Muscle of leg (tissue), 11 donors: Measurements from ENCODE around the gene CXCL14. TPM values are rescaled to one million over a fixed set of nuclear protein-coding genes. Genes with fewer than 3 reads are reported as not detected.
A peak's percentile ranks its signal among the peaks of the same experiment; 100 is the strongest.

Source experiments
- DNase-seq: peaks from one replicate; pipeline ENCODE4 v3.0.0; 2013
- H3K27ac ChIP-seq: one replicate; pipeline ENCODE4 v1.5.1; 2013; ENCODE audit warnings: mild to moderate bottlenecking, low read length, control low read depth
- H3K27me3 ChIP-seq: one replicate; pipeline ENCODE4 v1.6.1; 2013; ENCODE audit warnings: low read length; ENCODE audit not compliant: control insufficient read depth, insufficient read depth
- H3K36me3 ChIP-seq: one replicate; pipeline ENCODE4 v1.6.1; 2013; ENCODE audit warnings: low read length; ENCODE audit not compliant: control insufficient read depth, insufficient read depth
- H3K4me1 ChIP-seq: one replicate; pipeline ENCODE4 v1.6.1; 2013; ENCODE audit warnings: low read length; ENCODE audit not compliant: control insufficient read depth, insufficient read depth
- H3K4me3 ChIP-seq: one replicate; pipeline ENCODE4 v1.5.1; 2013; ENCODE audit warnings: low read length, control low read depth
- H3K9me3 ChIP-seq: replicated peaks from 2 replicates; pipeline ENCODE4 v1.6.1; 2013; ENCODE audit warnings: low read depth, low read length; ENCODE audit not compliant: control insufficient read depth
- WGBS: methylation state at CpG from one replicate; pipeline ENCODE4 v1.1.5; 2013; ENCODE audit warnings: missing lambda C conversion rate; ENCODE audit not compliant: insufficient coverage; 5-methylcytosine and 5-hydroxymethylcytosine counted together
- polyA plus RNA-seq, 8 donors: library from polyadenylated mRNA; unstranded; fragments of 120-200 nt; gene quantifications; one replicate each; pipeline versions ENCODE4 v1.2.1 to v1.2.3, GENCODE V29; 2013; ENCODE audit warnings: inconsistent platforms in 1 of 8, low replicate concordance in 1 of 8; ENCODE audit not compliant: insufficient read length in 8 of 8, insufficient read depth in 1 of 8
- total RNA-seq: library from RNA; stranded (reverse); fragments of 120-200 nt; gene quantifications from one replicate; pipeline ENCODE4 v1.2.4, GENCODE V29; 2013

The CXCL14 gene
- total and polyA plus RNA-seq, 9 donors: 21.3 to 155 (median 31.1) TPM

DNA sequence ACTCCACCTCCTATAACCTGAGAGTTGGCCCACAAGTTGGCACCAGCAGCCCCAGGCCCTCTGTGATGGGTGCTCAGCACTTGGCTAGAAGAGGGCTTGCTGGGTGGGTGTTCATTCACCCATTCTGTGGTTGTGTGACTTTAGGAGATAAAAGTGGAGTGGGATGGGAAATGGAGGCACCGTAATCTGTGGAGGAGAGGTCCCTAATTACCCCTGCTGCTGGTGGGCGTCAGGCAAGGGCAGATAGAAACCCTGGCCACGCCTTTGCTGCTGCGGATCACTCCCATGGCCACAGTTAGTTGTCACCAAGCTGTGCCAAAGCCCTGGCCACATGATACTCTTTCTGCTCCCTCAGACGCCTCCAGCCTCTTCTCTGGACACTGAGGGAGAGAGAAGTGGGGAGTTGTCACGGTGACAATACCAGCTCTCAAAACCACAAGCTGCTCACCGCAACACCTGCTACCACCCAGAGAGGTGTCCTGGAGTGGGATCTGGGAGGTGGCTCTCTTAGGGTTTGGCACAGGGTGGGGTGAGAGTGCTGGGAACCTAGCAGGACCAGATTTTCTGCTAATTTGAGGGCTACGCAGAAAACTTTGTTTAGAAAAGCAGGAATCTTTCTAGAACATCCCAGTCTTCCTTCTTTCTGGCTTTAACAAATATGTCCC, 31.1 kb downstream of the CXCL14 start:
- H3K4me3 ChIP-seq: no peak overlapping the region
- H3K4me1 ChIP-seq: peaks cover 17% of the 10 kb centered on the region
- no peaks in the 10 kb centered on the region for H3K9me3 ChIP-seq
- 78% methylated on average over 4 of the region's 8 CpGs for WGBS
- peaks cover 88% of the 10 kb centered on the region for H3K27me3 ChIP-seq
- no peaks in the 10 kb centered on the region for H3K36me3 ChIP-seq
- no peak for DNase-seq
- H3K27ac ChIP-seq: no peak overlapping the region

- no CpG with 5 or more reads among the region's 4 CpGs for WGBS
- no peaks in the 10 kb centered on the region for H3K9me3 ChIP-seq
- DNase-seq: no peak
- no peaks in the 10 kb centered on the region for H3K36me3 ChIP-seq
- H3K4me1 ChIP-seq: peaks cover 17% of the 10 kb centered on the region
- H3K4me3 ChIP-seq: no peak overlapping the region
- H3K27ac ChIP-seq: no peak overlapping the region
- H3K27me3 ChIP-seq: peaks cover 92% of the 10 kb centered on the region
Measured at GRCh38 chr5:135546912-135547311, 31.9 kb downstream of the CXCL14 start.

GRCh38 chr5:135546101-135546500, 32.7 kb downstream of the CXCL14 start:
- Histone ChIP-seq H3K4me3 (no peak overlapping the region), H3K9me3 (no peaks in the 10 kb centered on the region), H3K36me3 (no peaks in the 10 kb centered on the region), H3K4me1 (peaks cover 17% of the 10 kb centered on the region), H3K27me3 (peaks cover 94% of the 10 kb centered on the region), H3K27ac (no peak overlapping the region)
- DNase-seq: no peak
- WGBS: 80% methylated on average over 4 of the region's 12 CpGs

- H3K27ac ChIP-seq: no peak overlapping the region
- DNase-seq: no peak
- peaks cover 93% of the 10 kb centered on the region for H3K27me3 ChIP-seq
- no peaks in the 10 kb centered on the region for H3K9me3 ChIP-seq
- 58% methylated on average over 16 of the region's 17 CpGs for whole genome bisulfite sequencing
- no peak overlapping the region for H3K4me3 ChIP-seq
- H3K4me1 ChIP-seq: peaks cover 17% of the 10 kb centered on the region
- no peaks in the 10 kb centered on the region for H3K36me3 ChIP-seq
Measured at GRCh38 chr5:135545099-135545498, 33.7 kb downstream of the CXCL14 start.

DNA sequence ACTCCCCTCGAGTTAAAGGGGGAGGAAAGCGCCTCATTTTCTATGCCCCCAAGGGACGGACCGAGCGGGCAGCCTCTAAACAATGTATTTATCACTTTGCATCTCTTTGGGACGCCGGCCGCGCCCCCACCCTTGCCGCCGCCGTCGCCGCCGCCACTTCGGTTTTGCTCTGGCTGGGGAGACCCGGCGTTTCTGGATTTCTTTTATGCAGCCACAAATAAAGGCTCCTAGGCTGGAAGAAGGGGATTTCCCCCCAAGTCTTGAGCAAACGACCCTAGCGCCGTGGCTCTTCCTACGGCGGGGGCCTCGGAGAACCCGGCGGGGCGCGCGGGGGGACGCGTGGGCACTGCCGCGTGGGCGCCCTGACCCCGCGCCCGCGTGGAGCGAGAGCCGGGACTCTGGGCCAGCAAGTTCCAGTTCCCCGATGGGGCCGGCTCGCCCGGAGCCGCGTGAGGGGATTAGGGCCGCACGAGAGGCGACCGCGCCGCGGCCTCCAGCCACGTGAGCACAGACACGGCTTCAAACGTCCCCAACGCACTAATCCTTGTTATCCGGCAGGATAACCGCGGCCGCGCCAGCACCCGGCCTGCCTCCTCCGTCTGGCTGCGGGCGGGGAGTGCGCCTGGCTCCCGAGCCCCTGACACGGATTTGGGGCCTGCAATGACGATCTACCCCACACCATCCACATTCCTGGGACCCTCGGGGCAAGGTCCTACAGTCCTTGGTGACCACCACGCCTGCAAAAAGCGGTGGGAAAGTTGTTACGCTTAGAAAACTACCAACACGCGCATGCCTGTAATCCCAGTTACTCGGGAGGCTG, 35.1 kb downstream of the CXCL14 start:
- Histone ChIP-seq H3K9me3 (no peaks in the 10 kb centered on the region), H3K4me1 (peaks cover 17% of the 10 kb centered on the region), H3K27ac (no peak overlapping the region), H3K27me3 (peaks cover 94% of the 10 kb centered on the region), H3K36me3 (no peaks in the 10 kb centered on the region), H3K4me3 (peak overlapping the region; percentile 29)
- peak; percentile 44 for DNase-seq
- WGBS: 3% methylated on average over 70 of the region's 77 CpGs

DNA sequence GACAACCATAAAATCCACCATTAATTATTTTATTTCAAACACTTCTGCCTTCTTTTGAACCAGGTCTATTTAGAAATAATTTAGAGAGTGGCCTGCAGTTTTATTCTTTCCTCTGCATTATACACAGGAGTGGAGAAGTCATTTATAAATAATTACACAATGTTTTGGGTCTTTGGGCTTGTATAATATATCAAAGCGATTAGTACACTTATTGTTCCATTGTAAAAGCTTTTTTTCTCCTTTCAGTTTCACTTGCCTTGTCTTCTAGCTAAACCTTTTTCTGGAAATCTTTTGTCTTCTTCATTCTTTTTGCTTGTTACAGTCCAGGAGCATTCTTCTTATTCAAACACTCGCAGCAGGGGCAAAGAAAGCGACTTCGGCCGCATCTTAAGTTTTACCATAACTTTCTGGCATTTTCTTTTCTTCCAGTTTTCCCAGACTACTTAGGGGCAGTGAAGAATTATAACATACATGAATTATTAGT, 35.7 kb downstream of the CXCL14 start:
- H3K27me3 ChIP-seq: peaks cover 94% of the 10 kb centered on the region
- H3K4me1 ChIP-seq: peaks cover 17% of the 10 kb centered on the region
- H3K36me3 ChIP-seq: no peaks in the 10 kb centered on the region
- H3K9me3 ChIP-seq: no peaks in the 10 kb centered on the region
- DNase-seq: no peak
- H3K27ac ChIP-seq: no peak overlapping the region
- no CpG with 5 or more reads among the region's 5 CpGs for WGBS
- no peak overlapping the region for H3K4me3 ChIP-seq

DNA sequence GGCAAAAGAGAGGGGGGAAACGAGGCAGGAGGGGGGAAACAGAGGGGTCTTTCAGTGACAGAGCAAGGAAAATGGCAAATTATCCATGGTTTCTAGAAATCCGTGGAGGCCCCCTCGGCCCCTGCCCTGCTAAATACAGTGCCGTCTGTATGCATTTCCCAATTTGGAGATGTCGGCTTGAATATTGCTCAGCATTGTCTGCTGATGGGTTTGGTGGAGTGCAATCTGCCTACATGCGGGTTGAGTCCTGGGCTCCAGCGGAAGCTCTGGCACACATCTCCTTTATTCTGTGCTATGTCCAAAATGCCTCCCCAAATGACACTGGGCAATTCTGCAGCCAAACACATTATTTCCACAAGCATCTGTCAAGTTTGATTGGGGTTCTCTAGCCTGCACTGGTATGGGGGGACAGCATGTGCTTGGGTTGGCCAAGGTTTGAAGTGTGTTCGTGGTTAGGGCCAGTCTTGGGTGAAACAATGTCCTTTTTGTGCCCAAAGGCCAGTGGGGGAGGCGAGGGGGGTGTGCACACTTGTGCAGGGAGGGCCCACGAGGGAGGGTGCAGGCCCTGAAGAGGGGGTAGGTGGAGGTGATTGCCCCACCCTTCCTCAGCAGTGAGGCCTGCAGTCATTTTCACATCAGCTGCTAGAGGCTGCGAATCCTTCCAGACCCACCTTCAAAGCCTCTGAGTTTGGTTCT, 36.8 kb downstream of the CXCL14 start:
- 44% methylated on average over 4 of the region's 11 CpGs for WGBS
- Histone ChIP-seq H3K9me3 (peaks cover 5% of the 10 kb centered on the region), H3K4me3 (no peak overlapping the region), H3K36me3 (no peaks in the 10 kb centered on the region), H3K27me3 (peaks cover 94% of the 10 kb centered on the region), H3K4me1 (peaks cover 17% of the 10 kb centered on the region), H3K27ac (no peak overlapping the region)
- DNase-seq: no peak

GRCh38 chr5:135539430-135540005, 39.3 kb downstream of the CXCL14 start:
- WGBS: 70% methylated on average over 2 of the region's 4 CpGs
- Histone ChIP-seq H3K4me1 (peaks cover 23% of the 10 kb centered on the region), H3K27ac (no peak overlapping the region), H3K4me3 (no peak overlapping the region), H3K36me3 (no peaks in the 10 kb centered on the region), H3K9me3 (peaks cover 5% of the 10 kb centered on the region), H3K27me3 (peaks cover 94% of the 10 kb centered on the region)
- no peak for DNase-seq

DNA sequence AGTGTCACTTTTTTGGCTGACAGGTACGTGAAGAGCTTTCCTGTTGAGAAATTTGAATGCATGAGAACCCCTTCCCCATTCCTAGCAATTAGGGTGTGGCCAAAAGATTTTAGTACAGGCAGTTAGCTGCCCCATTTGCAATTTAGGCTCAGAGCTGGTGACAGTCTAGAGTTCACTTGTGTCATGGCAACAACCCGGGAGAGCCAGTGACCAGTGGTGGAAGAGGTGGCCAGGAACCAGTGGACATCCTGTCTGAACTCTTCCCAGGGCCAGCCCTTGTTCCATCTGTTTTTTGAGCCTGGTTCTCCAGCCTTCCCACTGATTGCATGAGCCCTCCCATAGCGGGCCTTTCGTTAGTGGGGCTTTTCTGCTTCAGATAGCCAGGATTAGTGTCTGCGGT, 40.5 kb downstream of the CXCL14 start:
- 91% methylated on average over 3 of the region's 5 CpGs for WGBS
- no peak overlapping the region for H3K4me3 ChIP-seq

GRCh38 chr5:135537745-135538144, 41.0 kb downstream of the CXCL14 start:
- Histone ChIP-seq H3K9me3 (peaks cover 5% of the 10 kb centered on the region), H3K27ac (no peak overlapping the region), H3K36me3 (no peaks in the 10 kb centered on the region), H3K27me3 (peaks cover 96% of the 10 kb centered on the region), H3K4me1 (peaks cover 9% of the 10 kb centered on the region), H3K4me3 (no peak overlapping the region)
- DNase-seq: no peak
- 100% methylated on average over 1 of the region's 2 CpGs for WGBS

More for the DNA sequence above, 40.5 kb downstream of the CXCL14 start:
- DNase-seq: no peak
- Histone ChIP-seq H3K9me3 (peaks cover 5% of the 10 kb centered on the region), H3K36me3 (no peaks in the 10 kb centered on the region), H3K27me3 (peaks cover 94% of the 10 kb centered on the region), H3K27ac (no peak overlapping the region), H3K4me1 (peaks cover 10% of the 10 kb centered on the region)
